Activated T-cell treated with anti-CD3 and anti-CD28 coated beads for 48 hours (primary cell): ENCODE data around the gene ABHD6.
"Not testable (repeated sequence)": the region's sequence is repeated elsewhere in the genome, so short reads cannot be mapped to it uniquely, and the experiment has no call there.

Source experiments
- DNase-seq: peaks from one replicate; pipeline ENCODE4 v3.0.0-alpha.2; 2020; ENCODE audit warnings: low read depth

The ABHD6 gene

DNA sequence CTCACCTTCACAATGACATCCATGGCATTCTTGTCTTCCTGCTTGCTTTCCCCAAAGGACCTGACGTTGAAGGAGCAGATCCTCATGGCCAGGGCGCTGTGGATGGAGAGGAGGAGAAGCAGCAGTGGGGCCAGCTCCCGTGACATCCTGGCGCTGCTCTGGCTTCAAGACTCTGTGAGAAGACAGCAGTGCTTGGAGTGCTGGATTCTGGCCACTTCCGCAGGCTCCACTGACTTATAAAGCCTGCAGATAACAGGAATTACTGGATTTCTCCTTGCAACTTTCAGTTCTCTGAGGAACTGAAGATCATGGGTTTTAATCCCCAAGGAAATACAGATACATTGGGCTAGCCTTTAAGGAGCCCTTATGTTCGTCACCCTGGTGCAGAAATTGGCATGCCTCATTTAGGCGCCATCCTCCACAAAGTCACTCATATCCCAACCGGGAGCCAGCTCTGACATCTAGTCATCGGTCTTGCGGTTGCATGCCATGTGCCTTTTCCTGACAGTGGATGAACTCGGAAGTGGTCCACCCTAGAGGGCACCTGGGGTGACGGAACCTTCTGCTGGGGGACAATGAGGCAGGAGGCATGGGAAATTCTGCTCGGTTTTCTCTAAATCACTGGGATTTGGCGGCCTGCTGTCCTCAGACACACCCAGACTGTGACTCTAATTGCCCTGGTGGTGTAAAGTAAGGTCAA lies 26.7 kb upstream of the ABHD6 start, which contains the start of gene DNASE1L3:
Gene DNASE1L3, minus strand, starts transcription at position 212 of the 700 bp plus-strand sequence. Its CDS starts 66 bp downstream, at position 146.
- no peak for DNase-seq

DNA sequence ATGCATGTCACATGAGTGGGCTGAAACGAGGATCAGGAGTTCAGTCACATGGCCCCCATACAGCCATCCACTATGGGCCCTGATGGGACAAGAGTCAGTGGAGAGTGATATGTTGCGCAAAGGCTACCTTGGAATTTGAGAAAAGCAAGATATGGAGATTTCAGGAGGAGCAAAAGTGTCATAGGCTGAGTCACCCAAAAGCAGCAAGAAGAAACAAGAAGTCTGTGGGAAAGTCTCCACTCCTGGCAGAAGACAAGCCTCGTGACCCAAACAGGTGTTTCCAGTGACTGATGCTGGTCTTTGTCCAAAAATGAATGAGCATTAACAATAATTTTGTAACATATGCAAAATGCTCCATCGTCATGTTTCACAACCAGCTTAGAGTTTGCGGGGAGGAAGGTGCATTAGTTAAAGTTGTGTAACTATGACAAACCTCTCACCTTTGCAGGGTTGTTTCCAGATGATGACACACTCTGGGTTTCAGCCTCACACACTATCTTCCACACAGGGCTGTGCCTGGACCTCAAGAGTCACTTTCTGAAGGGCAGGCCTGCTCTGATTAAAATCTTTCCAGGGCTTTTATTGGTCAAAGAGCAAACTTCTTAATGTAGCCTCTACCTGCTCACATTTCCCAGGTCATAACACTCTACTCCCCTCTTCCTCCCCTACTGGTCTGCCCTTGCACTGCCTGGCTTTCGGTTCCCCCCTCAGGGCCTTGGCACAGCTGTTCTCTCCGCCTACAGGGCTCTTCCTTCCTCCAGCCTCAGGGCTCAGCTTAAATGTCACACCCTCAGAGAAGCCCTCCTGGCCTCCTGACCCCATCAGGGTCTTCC lies 22.9 kb upstream of the ABHD6 start:
- peak; percentile 38 for DNase-seq

GRCh38 chr3:58215317-58216025 lies 22.1 kb upstream of the ABHD6 start:
- no peak for DNase-seq

GRCh38 chr3:58216496-58217195 lies 20.9 kb upstream of the ABHD6 start:
- DNase-seq, result no peak

GRCh38 chr3:58217209-58217811 lies 20.3 kb upstream of the ABHD6 start:
- peak; percentile 47 for DNase-seq

DNA sequence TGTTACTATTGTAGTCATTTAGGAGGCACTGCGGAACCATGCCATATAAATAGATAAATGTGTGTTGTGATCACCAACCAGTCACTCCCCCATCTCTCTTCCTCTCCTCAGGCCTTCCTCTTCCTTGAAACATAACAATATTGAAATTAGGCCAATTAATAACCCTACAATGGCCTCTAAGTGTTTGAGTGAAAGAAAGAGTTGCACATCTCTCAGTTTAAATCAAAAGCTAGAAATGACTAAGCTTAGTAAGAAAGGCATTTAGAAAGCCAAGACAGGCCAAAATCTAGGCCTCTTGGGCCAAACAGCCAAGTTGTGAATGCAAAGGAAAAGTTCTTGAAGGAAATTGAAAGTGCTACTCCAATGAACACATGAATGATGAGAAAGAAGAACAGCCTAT lies 18.7 kb upstream of the ABHD6 start:
- no peak for DNase-seq

DNA sequence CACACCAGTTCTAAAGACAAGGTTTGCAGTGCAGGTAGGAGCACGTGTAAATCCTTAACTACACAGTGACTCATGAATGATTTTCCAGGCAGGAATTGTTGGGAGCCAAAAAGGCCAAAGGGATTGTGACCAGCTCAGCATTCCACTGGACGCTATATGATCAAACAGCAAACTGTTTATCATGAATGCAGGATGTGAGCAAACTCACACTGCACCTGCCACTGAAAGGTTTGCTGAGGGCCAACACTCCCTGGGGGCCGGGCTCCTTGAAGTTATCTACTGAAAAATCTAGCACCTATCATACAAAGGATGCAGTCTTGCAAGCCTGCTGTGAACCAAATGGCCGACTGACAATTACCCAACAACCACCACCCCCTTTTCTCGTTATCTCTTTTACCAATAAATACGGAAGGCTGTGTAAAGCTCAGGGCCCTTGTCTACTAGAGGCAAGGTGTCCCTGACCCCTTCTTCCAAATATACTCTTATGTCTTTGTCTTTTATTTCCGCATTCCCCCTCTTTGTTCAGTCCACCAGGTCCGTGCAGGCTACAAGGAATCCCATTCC lies 15.3 kb upstream of the ABHD6 start:
- DNase-seq, result no peak

GRCh38 chr3:58223855-58224254 lies 13.7 kb upstream of the ABHD6 start:
- DNase-seq, result no peak

DNA sequence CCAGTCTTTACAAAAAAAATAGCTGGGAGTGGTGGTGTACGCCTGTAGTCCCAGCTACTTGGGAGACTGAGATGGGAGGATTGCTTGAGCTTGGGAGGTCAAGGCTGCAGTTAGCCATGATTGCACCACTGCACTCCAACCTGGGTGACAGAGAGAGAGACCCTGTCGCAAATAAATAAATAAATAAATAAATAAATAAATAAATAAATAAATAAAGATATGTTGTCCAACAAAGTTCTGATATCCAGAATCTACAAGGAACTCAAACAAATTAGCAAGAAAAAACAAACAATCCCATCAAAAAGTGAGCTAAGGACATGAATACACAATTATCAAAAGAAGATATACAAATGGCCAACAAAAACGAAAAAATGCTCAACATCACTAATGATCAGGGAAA lies 9.7 kb upstream of the ABHD6 start:
- not testable (repeated sequence) for DNase-seq

DNA sequence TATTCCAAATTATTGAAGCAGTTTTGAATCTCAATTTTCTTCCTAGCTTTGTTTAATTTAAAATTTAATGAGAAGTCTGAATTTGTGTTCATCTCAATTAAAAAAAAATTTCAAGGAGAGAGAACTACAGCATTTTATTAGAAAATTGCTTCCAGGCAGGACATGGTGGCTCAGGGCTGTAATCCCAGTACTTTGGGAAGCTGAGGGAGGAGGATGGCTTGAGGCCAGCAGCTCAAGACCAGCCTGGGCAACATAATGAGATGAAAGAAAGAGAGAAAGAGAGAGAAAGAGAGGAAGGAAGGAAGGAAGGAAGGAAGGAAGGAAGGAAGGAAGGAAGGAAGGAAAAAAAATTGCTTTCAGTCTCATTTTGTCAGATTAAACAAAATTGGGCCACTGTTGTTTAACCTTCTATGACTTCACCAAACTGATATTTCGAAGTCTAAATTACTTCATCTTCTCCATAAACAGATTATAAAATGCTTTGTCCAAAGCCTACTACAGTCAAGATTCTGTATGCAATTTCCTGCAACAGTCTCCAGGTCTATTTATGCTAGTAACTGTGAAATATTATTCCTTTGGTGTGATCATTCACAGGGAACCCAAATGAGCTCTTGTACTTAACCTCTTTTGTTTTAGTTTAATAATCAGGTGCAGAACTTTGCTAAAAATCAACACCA lies 6.6 kb upstream of the ABHD6 start:
- DNase-seq, result no peak

GRCh38 chr3:58231666-58232065 lies 5.9 kb upstream of the ABHD6 start:
- no peak for DNase-seq

- DNase-seq, result no peak
Measured at GRCh38 chr3:58234516-58234931, 3.1 kb upstream of the ABHD6 start.

DNA sequence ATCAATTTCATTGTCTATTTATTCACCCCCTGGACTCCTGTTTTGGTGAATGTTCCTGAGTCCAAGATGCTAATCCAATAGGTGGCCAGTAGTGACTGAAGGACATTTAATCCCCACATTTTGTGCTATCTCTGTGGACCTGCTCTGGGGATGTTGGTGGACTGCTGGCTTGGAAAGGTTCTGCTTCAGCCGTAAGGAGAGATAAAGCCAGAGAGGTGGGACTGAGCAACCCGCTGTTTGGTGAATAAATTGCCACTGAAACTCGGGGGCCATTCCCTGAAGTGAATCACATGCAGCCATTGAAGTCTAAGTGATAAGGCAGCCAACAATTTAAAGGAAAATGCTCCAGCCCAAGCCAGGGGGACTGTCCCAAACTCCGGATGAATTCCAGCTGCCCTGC lies 1.6 kb upstream of the ABHD6 start:
- DNase-seq, result no peak

DNA sequence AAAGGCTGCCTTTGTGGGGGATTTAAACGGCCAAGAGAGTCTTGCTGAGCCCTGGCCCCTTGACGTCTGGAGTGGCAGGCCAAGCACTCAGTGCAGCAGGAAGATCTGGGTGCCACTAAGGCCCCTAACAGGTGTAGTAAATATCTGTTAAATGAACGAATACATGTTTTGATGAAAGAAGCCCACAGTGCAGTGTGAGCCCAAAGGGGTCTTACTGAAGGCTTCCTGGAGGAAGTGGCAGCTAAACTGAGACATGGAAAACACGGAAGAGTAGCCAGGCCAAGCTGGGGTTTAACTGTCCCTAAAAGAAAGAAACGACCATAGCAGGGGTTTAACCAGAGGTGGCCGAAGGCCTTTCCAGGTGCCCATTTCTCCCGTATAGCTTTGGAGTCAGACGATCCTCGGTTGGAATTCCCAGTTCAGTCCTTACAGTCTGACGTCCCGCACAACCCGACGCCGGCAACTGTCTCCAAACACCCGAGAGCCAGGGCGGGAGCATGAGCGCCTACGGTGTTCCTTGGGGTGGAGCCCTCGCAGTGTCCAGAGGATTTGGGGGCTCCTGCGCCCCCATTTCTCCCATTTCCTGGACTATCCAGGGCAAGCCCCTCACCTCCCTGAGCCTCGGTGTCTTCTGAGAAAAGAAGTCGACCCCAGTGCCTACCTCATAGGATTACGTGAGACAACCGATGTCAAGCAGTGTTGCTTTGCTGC lies 910 bp upstream of the ABHD6 start:
- no peak for DNase-seq

GRCh38 chr3:58237941-58238681 lies 519 bp downstream of the ABHD6 start:
- peak; percentile 15 for DNase-seq

GRCh38 chr3:58238830-58239229 lies 1.2 kb downstream of the ABHD6 start:
- no peak for DNase-seq

GRCh38 chr3:58241306-58242044 lies 3.9 kb downstream of the ABHD6 start:
- DNase-seq, result no peak

GRCh38 chr3:58242340-58242739 lies 4.7 kb downstream of the ABHD6 start:
- no peak for DNase-seq

GRCh38 chr3:58242860-58243259 lies 5.3 kb downstream of the ABHD6 start:
- not testable (repeated sequence) for DNase-seq
